ENCODE measurements around the gene ISLR2.
"Not testable (repeated sequence)": the region's sequence is repeated elsewhere in the genome, so short reads cannot be mapped to it uniquely, and the experiment has no call there.

The ISLR2 gene

DNA sequence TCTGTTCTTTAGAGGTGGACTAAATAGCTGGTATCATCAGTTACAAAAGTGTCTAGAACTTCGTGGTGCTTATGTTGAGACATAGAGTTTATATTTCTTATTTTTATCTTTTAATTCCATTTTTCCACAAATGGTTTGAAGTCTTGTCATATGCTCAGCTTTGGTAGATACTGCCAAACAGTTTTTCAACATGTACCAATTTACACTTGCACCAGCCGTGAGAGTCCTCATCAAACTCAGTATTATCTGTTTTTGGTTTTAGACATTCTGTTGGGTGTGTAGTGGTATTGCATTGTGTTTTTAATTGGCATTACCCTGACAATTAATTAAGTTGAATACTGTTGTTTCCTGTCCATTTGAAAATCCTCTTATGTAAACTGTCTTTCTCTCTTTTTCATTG lies 16.7 kb downstream of the ISLR2 start:
- FAIRE-seq (no peak), DNase-seq (ENCODE audit: extremely low spot score, insufficient read length, low read depth) (no peak)

- DNase-seq (ENCODE audit: extremely low spot score, insufficient read length, low read depth) = no peak
- no peak for FAIRE-seq
Observed at GRCh38 chr15:74155766-74156417, 25.5 kb downstream of the ISLR2 start.

DNA sequence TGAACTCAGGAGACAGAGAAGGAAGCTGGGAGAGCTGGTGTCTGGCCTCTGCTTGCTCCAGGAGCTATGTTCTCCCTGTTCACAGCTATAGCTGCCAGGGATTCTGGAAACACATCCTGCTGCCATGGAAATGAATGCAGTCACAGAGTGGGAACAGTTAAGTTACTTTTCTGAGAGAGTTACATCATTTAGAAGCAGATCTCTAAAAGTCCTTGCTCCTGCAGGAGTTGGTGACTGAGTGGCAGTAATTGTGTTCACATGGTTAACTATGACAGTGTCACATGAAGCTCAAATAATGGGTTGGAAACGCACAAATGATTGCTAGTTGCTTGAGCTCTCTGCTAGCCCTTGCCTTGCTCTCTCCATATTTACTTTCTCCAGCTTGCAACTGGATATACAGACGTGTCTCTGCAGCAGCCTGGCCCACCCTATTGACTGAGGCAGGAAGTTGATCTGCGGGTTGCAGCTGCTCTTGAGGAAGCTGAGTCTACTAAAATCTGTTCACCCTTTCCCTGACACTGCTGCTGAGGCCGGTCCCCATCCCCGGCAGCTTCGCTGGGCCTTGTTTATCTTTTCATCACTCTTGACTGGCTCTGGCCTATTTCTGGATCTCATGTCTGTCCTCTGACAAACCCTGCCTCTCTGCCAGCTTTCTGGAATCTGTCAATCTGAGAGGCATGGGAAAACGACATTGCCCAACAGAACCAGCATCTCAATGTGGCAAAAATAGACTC lies 26.5 kb downstream of the ISLR2 start:
- FAIRE-seq = peak; percentile 73

DNA sequence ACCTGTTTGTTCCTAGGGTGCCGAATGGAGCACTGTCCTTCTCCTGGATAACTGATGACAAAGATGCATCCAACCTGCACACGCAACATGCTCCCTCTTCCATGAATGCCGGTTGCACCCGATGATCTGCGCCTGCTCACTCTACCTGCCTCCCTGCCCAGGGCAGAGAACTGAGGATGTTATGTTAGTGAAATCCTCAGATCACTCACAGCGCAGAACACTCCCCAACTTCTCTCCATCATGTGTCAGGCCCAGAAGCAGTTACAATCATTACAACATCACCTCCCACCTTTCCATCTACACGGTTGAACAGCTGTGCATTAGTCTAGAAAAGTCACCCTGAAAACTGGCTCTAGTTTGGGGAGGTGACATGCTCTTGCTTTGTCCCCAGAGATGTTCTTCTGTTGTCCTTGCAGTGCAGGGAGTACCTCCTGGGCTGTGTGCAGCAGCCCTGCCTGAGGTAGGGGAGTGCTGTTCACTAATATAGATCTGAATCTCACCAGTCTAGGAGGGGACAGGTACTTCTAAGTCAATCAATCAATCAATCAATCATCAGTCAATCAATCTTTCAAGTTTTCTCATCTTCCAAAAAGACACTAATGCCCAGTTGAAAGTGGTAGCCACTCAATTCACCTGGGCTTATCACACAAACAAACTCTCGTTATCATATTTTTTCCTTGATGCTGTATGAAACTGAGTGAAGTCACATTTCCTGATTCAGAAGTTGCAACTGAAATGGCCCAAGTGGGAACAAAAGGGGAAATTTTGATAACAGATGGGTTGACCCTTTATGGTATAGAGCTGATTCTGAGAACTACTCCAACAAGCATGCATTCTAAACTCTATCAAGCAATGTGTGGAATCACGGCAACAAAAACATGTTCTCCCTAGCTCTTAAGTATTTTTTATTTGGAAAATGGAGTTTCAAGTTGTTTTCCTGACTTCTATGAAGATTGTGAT lies 27.8 kb downstream of the ISLR2 start:
- FAIRE-seq (peak; percentile 69), DNase-seq (ENCODE audit: extremely low spot score, insufficient read length, low read depth) (no peak)

More for the DNA sequence above, 26.5 kb downstream of the ISLR2 start:
- no peak for DNase-seq (ENCODE audit: extremely low spot score, insufficient read length, low read depth)

- DNase-seq (ENCODE audit: extremely low spot score, insufficient read length, low read depth) = no peak
Observed at GRCh38 chr15:74158855-74159650, 28.7 kb downstream of the ISLR2 start.

DNA sequence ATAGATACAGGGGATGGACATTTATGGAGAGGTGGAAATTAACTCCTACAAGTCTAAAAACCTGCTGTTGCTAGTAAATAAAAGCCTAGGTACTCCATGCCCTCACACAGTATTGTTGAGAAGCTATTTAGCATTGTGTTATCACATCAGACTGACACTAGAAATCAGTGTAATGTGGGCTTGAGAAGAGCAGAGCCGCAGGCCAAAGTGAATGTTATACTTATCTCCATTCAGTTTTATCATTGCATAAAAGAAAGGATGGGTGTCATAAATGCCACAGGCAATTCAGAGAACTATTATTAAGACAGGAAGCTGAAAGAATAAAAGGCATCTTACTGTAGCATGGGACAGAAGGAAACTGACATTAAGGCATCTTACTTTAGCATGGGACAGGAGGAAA lies 29.4 kb downstream of the ISLR2 start:
- DNase-seq (ENCODE audit: extremely low spot score, insufficient read length, low read depth) (no peak), FAIRE-seq (no peak)

More at GRCh38 chr15:74158855-74159650, 28.7 kb downstream of the ISLR2 start:
- FAIRE-seq = peak; percentile 76

DNA sequence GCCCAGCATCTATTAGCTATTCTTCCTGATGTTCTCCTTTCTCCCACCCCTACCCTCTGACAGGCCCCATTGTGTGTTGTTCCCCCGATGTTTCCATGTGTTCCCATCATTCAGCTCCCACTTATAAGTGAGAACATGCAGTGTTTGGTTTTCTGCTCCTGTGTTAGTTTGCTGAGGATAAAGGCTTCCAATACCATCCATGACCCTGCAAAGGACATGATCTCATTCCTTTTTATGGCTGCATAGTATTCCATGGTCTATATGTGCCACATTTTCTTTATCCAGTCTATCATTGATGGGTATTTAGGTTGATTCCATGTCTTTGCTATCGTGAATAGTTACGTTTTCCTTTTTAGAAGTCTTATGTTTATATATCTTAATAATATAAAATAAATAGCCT lies 30.0 kb downstream of the ISLR2 start:
- not testable (repeated sequence) for DNase-seq (ENCODE audit: extremely low spot score, insufficient read length, low read depth); FAIRE-seq

DNA sequence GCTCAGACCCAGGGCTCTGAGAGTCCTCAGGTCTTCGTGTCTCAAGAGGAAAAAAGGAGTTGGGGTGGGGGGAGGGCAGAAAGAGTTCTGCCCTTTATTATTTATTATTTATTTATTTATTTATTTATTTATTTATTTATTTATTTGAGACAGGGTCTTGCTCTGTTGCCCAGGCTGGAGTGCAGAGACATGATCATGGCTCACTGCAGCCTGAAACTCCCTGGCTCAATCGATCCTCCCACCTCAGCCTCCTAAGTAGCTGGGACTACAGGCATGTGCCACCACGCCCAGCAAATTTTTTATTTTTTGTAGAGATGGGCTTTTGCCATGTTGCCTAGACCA lies 31.8 kb downstream of the ISLR2 start:
- not testable (repeated sequence) for DNase-seq (ENCODE audit: extremely low spot score, insufficient read length, low read depth)

DNA sequence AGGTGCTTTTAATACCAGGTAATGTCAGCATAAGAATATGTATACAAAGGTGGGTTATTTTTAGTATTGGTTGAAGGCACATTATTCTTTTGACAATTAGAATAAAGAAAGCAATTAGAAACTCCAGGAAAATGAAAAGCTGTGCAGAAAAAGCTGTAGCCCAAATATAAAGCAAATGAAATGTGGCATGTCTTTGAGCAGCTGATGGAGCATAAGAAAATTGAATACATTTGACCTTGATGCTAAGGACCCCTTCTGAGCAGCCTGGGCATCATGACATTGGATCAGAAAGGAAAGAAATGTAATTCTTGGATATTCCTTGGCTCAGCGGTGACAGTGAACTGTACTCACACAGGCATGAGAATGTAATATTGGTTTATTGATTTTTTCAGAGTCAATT lies 35.1 kb downstream of the ISLR2 start:
- no peak for FAIRE-seq

More for the DNA sequence above, 31.8 kb downstream of the ISLR2 start:
- FAIRE-seq = not testable (repeated sequence)

GRCh38 chr15:74167891-74168331 lies 37.5 kb downstream of the ISLR2 start:
- FAIRE-seq = no peak
- DNase-seq (ENCODE audit: extremely low spot score, insufficient read length, low read depth) = no peak

More for the DNA sequence above, 35.1 kb downstream of the ISLR2 start:
- no peak for DNase-seq (ENCODE audit: extremely low spot score, insufficient read length, low read depth)

- DNase-seq (ENCODE audit: extremely low spot score, insufficient read length, low read depth) = no peak
- FAIRE-seq = no peak
Observed at GRCh38 chr15:74168711-74169126, 38.3 kb downstream of the ISLR2 start.

DNA sequence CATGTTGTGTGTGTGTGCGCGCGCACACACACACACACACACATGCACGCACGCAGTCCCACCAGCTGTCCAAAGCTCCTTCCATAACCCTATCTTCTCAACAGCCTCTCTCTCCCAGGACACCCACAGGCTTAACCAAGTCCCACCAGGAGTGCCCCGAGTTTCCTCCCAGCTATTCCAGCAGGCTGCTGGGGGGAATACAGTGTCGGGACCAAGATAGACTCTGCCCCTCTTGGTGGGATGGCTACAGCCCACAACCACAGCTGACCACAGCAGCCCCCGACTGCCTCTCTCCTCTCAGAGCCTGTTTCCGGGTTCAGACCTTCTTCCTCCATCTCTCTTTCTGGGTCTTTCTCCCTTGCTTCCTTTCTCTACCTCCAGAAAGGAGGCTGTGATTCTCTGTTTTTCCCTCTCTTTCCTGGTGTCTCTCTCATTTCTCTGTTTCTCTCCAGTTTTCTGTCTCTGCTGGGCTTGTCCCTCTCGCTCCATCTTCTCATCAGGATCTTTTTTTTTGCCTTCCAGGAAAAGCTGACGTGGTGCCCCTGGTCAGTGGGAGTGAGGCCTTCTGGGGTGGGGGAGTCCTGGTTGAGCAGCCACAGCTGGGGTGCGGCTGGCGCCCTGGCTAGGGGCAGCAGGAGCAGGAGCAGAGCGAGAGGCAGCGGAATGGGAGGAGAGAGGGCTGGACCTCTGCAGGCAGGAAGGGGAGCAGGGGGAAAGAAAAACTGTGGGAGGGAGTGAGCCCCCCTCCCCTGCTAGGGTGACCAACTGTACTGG lies 39.9 kb downstream of the ISLR2 start:
- no peak for DNase-seq (ENCODE audit: extremely low spot score, insufficient read length, low read depth)
- no peak for FAIRE-seq

DNA sequence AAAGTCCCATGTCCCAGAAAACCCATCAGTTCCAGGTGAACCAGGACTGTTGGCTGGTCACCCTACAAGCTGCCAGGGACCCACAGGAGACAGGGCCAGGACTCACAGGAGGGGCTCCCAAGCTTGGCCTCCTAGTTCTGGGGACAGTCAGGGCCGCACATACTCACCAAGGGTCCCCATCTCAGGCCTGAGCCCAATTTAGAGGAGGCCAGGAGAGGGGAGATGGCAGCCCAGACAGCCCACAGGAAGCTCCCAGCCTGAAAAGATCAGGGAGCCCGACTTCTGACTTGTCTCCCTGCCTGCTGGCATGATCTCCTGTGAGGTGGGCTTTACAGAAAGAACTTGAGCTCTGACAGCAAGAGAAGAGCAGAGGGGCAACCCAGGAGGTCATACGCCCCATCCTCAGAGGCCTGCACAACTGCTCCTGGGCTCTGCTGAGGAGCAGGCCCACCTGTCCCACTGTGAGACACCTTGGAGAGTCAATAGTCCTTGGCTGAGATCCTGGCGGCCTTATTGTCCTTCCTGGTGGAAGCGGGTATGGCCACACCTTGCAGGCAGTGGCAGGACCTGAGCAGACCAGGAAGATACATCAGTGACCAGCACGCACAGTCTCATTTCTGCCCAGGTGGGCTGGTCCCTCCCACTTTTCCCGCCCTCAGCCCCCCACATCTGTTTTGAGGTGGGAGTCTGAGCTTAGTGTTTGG lies 40.6 kb downstream of the ISLR2 start:
- FAIRE-seq (no peak), DNase-seq (ENCODE audit: extremely low spot score, insufficient read length, low read depth) (no peak)

GRCh38 chr15:74171965-74172541 lies 41.7 kb downstream of the ISLR2 start:
- DNase-seq (ENCODE audit: extremely low spot score, insufficient read length, low read depth) = no peak
- no peak for FAIRE-seq

- DNase-seq (ENCODE audit: extremely low spot score, insufficient read length, low read depth) = no peak
- no peak for FAIRE-seq
Observed at GRCh38 chr15:74172701-74173379, 42.5 kb downstream of the ISLR2 start.

DNA sequence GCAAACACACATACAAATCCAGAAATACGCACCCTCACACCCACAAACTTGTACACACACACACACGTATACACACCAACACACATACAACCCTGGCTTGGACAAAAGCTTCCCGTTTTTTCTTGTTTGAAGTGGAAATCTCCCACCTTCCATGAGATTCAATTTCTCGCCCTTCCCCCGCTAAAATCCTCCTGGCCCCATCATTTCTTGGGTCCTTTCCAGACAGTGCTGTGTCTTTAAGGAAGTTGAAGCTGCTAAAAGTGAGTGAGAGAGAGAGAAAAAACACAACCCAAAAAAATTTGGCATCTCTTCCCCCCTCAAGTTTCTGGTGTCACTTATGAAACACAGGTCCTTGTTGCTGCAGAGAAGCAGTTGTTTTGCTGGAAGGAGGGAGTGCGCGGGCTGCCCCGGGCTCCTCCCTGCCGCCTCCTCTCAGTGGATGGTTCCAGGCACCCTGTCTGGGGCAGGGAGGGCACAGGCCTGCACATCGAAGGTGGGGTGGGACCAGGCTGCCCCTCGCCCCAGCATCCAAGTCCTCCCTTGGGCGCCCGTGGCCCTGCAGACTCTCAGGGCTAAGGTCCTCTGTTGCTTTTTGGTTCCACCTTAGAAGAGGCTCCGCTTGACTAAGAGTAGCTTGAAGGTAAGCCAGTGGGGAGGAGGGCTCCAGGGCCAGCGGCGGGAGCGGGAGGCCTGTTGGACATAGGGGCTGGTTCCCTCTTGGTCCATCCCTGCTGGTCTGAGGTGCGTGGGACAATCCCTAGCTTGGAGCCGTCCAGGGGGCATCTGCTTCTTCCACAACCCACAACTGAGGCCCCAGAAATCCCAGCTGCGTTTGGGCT lies 43.2 kb downstream of the ISLR2 start, which contains the start of gene ISLR:
Gene ISLR, plus strand, starts transcription at position 331 of the 839 bp plus-strand sequence. CDS start 1,149 bp downstream, outside the sequence.
- DNase-seq (ENCODE audit: extremely low spot score, insufficient read length, low read depth) = no peak

More for the DNA sequence above, 43.2 kb downstream of the ISLR2 start, which contains the start of gene ISLR:
- FAIRE-seq = no peak

Measured in GM18507 (cell line).